Putamen (tissue), 1 donor: ENCODE results near the gene PRELID2.

Source experiments
- DNase-seq: peaks from one replicate; pipeline ENCODE4 v3.0.0-alpha.2; 2016; ENCODE audit warnings: low spot score

The PRELID2 gene

GRCh38 chr5:145797336-145797735 lies 37.8 kb downstream of the PRELID2 start:
- DNase-seq: no peak

- DNase-seq: no peak
Observed at GRCh38 chr5:145796318-145796717, 38.8 kb downstream of the PRELID2 start.

- DNase-seq: no peak
Observed at GRCh38 chr5:145793574-145793973, 41.6 kb downstream of the PRELID2 start.

GRCh38 chr5:145792840-145793239 lies 42.3 kb downstream of the PRELID2 start:
- DNase-seq: no peak

GRCh38 chr5:145791866-145792265 lies 43.3 kb downstream of the PRELID2 start:
- no peak for DNase-seq

GRCh38 chr5:145787996-145788395 lies 47.1 kb downstream of the PRELID2 start:
- DNase-seq: no peak

- DNase-seq: no peak
Observed at GRCh38 chr5:145787507-145787906, 47.6 kb downstream of the PRELID2 start.

- DNase-seq: no peak
Observed at GRCh38 chr5:145787001-145787400, 48.1 kb downstream of the PRELID2 start.

GRCh38 chr5:145780982-145781381 lies 54.2 kb downstream of the PRELID2 start:
- no peak for DNase-seq

- no peak for DNase-seq
Observed at GRCh38 chr5:145778144-145778900, 56.8 kb downstream of the PRELID2 start.

GRCh38 chr5:145777445-145778063 lies 57.6 kb downstream of the PRELID2 start:
- DNase-seq: no peak

GRCh38 chr5:145776886-145777285 lies 58.3 kb downstream of the PRELID2 start:
- DNase-seq: no peak

GRCh38 chr5:145775893-145776444 lies 59.2 kb downstream of the PRELID2 start:
- no peak for DNase-seq

GRCh38 chr5:145775411-145775810 lies 59.7 kb downstream of the PRELID2 start:
- no peak for DNase-seq

GRCh38 chr5:145774442-145774841 lies 60.7 kb downstream of the PRELID2 start:
- no peak for DNase-seq

GRCh38 chr5:145772466-145772865 lies 62.7 kb downstream of the PRELID2 start:
- no peak for DNase-seq

GRCh38 chr5:145768863-145769262 lies 66.3 kb downstream of the PRELID2 start:
- no peak for DNase-seq

- DNase-seq: no peak
Observed at GRCh38 chr5:145764325-145764724, 70.8 kb downstream of the PRELID2 start.

- DNase-seq: no peak
Observed at GRCh38 chr5:145762833-145763232, 72.3 kb downstream of the PRELID2 start.

GRCh38 chr5:145761254-145761653 lies 73.9 kb downstream of the PRELID2 start:
- no peak for DNase-seq

GRCh38 chr5:145760660-145761059 lies 74.5 kb downstream of the PRELID2 start:
- DNase-seq: no peak

- no peak for DNase-seq
Observed at GRCh38 chr5:145752947-145753346, 82.2 kb downstream of the PRELID2 start.

GRCh38 chr5:145752534-145752933 lies 82.6 kb downstream of the PRELID2 start:
- no peak for DNase-seq
